ENCODE measurements around the gene GNG12.

The GNG12 gene

GRCh38 chr1:67724928-67725560 lies 108.2 kb downstream of the GNG12 start:
- no peak for DNase-seq

- no peak for DNase-seq
Observed at GRCh38 chr1:67723620-67724019, 109.6 kb downstream of the GNG12 start.

GRCh38 chr1:67723126-67723525 lies 110.1 kb downstream of the GNG12 start:
- DNase-seq, result no peak

GRCh38 chr1:67722292-67722944 lies 110.8 kb downstream of the GNG12 start:
- DNase-seq, result no peak

- DNase-seq, result no peak
Observed at GRCh38 chr1:67721650-67722291, 111.5 kb downstream of the GNG12 start.

GRCh38 chr1:67721112-67721511 lies 112.2 kb downstream of the GNG12 start:
- DNase-seq, result no peak

GRCh38 chr1:67719329-67720196 lies 113.7 kb downstream of the GNG12 start:
- DNase-seq, result no peak

GRCh38 chr1:67717876-67718275 lies 115.4 kb downstream of the GNG12 start:
- DNase-seq, result no peak

- DNase-seq, result no peak
Observed at GRCh38 chr1:67716800-67717199, 116.5 kb downstream of the GNG12 start.

GRCh38 chr1:67715819-67716218 lies 117.4 kb downstream of the GNG12 start:
- DNase-seq, result no peak

- DNase-seq, result peak; percentile 96 to 99
Observed at GRCh38 chr1:67713057-67713846, 120.0 kb downstream of the GNG12 start.

- peak in 1 of 2 experiments; percentile 45 for DNase-seq
Observed at GRCh38 chr1:67711855-67712212, 121.4 kb downstream of the GNG12 start.

GRCh38 chr1:67711158-67711854 lies 122.0 kb downstream of the GNG12 start:
- DNase-seq, result no peak

- no peak for DNase-seq
Observed at GRCh38 chr1:67710417-67710816, 122.8 kb downstream of the GNG12 start.

GRCh38 chr1:67708606-67709005 lies 124.7 kb downstream of the GNG12 start:
- DNase-seq, result no peak

GRCh38 chr1:67705735-67706453 lies 127.4 kb downstream of the GNG12 start:
- no peak for DNase-seq

- no peak for DNase-seq
Observed at GRCh38 chr1:67704351-67704750, 128.9 kb downstream of the GNG12 start.

- no peak for DNase-seq
Observed at GRCh38 chr1:67701876-67702275, 131.4 kb downstream of the GNG12 start.

- DNase-seq, result peak; percentile 43 to 45
Observed at GRCh38 chr1:67700692-67701410, 132.4 kb downstream of the GNG12 start.

- no peak for DNase-seq
Observed at GRCh38 chr1:67700220-67700619, 133.0 kb downstream of the GNG12 start.

GRCh38 chr1:67696708-67697107 lies 136.6 kb downstream of the GNG12 start:
- no peak for DNase-seq

Measured in NCI-H526 (cell line).